SU-DHL-6 (cell line): Measurements from ENCODE around the gene KRT17.

ENCODE experiments used
- H2AFZ ChIP-seq: fragments of 200-600 bp; sonication (generic); 2 replicates; pipeline ENCODE4 v1.6.1; 2014; ENCODE audit warnings: low read depth, mild to moderate bottlenecking, moderate library complexity, mixed read lengths, antibody characterized with exemption, low read length; ENCODE audit not compliant: severe bottlenecking
- H3F3A ChIP-seq: fragments of 200-600 bp; shearing (Covaris generic); 2 replicates; pipeline ENCODE4 v1.6.0; 2016; ENCODE audit warnings: antibody characterized with exemption, mild to moderate bottlenecking; ENCODE audit not compliant: insufficient read depth
- H3K27ac ChIP-seq: fragments of 200-600 bp; sonication (generic); 2 replicates; pipeline ENCODE4 v1.5.1; 2016; ENCODE audit warnings: low read depth, mild to moderate bottlenecking, low read length, moderate library complexity, mixed read lengths
- H3K27me3 ChIP-seq: fragments of 200-600 bp; sonication (generic), shearing (Covaris generic); 2 replicates; pipeline ENCODE4 v1.6.0; 2014; ENCODE audit warnings: mild to moderate bottlenecking, low read length
- H3K36me3 ChIP-seq: fragments of 200-600 bp; sonication (generic); 2 replicates; pipeline ENCODE4 v1.6.1; 2014; ENCODE audit warnings: mild to moderate bottlenecking, low read length, mixed read lengths
- H3K4me2 ChIP-seq: fragments of 300-600, 200-600 bp; shearing (Covaris generic), sonication (generic); 2 replicates; pipeline ENCODE4 v1.6.0; 2014; ENCODE audit warnings: low read length, low read depth, mild to moderate bottlenecking; ENCODE audit not compliant: poor library complexity, severe bottlenecking
- H3K4me3 ChIP-seq: fragments of 200-600 bp; sonication (generic); 2 replicates; pipeline ENCODE4 v1.5.1; 2014; ENCODE audit warnings: antibody characterized with exemption, low read length, mild to moderate bottlenecking, mixed read lengths; ENCODE audit not compliant: insufficient read depth, poor library complexity, severe bottlenecking
- H3K79me2 ChIP-seq: fragments of 200-600 bp; sonication (generic); 2 replicates; pipeline ENCODE4 v1.6.1; 2014; ENCODE audit warnings: mild to moderate bottlenecking, low read length, moderate library complexity; ENCODE audit not compliant: insufficient read depth
- H3K9ac ChIP-seq: fragments of 200-600 bp; sonication (generic); 2 replicates; pipeline ENCODE4 v1.7.0; 2014; ENCODE audit warnings: mild to moderate bottlenecking, low read length
- H3K9me2 ChIP-seq: fragments of 200-600 bp; sonication (generic); replicated peaks from 2 replicates; pipeline ENCODE4 v1.6.1; 2014; ENCODE audit warnings: low read length; ENCODE audit not compliant: insufficient read depth
- H3K9me3 ChIP-seq: fragments of 200-600 bp; sonication (generic); 2 replicates; pipeline ENCODE4 v1.6.1; 2014; ENCODE audit warnings: low read length, mixed read lengths; ENCODE audit not compliant: insufficient read depth
- H4K20me1 ChIP-seq: fragments of 200-600 bp; sonication (generic); 2 replicates; pipeline ENCODE4 v1.6.1; 2014; ENCODE audit warnings: low read depth, mild to moderate bottlenecking, antibody characterized with exemption, low read length, moderate library complexity, mixed read lengths
- EZH2phosphoT487 ChIP-seq: fragments of 200-600 bp; sonication (generic), shearing (Covaris generic); conservative IDR thresholded peaks from 2 replicates; pipeline ENCODE4 v1.6.1; 2018; ENCODE audit warnings: mild to moderate bottlenecking, antibody characterized with exemption, low read length, moderate library complexity, mixed read lengths
- TF ChIP-seq, protein P1 (sequence below): fragments of 200-600 bp; sonication (generic); IDR thresholded peaks from one replicate; pipeline ENCODE4 v1.5.1; 2017; ENCODE audit warnings: antibody characterized with exemption, mild to moderate bottlenecking, low read length, moderate library complexity; ENCODE audit not compliant: insufficient read depth, poor library complexity, severe bottlenecking

The KRT17 gene

GRCh38 chr17:41653421-41653820, 29.0 kb upstream of the KRT17 start:
- TF ChIP-seq, protein P1, sequence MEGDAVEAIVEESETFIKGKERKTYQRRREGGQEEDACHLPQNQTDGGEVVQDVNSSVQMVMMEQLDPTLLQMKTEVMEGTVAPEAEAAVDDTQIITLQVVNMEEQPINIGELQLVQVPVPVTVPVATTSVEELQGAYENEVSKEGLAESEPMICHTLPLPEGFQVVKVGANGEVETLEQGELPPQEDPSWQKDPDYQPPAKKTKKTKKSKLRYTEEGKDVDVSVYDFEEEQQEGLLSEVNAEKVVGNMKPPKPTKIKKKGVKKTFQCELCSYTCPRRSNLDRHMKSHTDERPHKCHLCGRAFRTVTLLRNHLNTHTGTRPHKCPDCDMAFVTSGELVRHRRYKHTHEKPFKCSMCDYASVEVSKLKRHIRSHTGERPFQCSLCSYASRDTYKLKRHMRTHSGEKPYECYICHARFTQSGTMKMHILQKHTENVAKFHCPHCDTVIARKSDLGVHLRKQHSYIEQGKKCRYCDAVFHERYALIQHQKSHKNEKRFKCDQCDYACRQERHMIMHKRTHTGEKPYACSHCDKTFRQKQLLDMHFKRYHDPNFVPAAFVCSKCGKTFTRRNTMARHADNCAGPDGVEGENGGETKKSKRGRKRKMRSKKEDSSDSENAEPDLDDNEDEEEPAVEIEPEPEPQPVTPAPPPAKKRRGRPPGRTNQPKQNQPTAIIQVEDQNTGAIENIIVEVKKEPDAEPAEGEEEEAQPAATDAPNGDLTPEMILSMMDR: no peak
- TF ChIP-seq EZH2phosphoT487: no peak
- H3K4me3 ChIP-seq: no peak overlapping the region

GRCh38 chr17:41652461-41652970, 28.1 kb upstream of the KRT17 start:
- H3K4me2 ChIP-seq: no peak overlapping the region
- H3K9ac ChIP-seq: no peak overlapping the region
- no peaks in the 10 kb centered on the region for H3K9me2 ChIP-seq
- TF ChIP-seq, protein P1: no peak
- no peak for TF ChIP-seq EZH2phosphoT487
- peaks cover 4% of the 10 kb centered on the region; the same call in 1 of the 2 replicates for H3F3A ChIP-seq
- H3K9me3 ChIP-seq: no peaks in the 10 kb centered on the region
- H2AFZ ChIP-seq: no peak overlapping the region
- H3K36me3 ChIP-seq: no peaks in the 10 kb centered on the region
- H4K20me1 ChIP-seq: no peaks in the 10 kb centered on the region
- H3K4me3 ChIP-seq: no peak overlapping the region
- H3K27me3 ChIP-seq: no peaks in the 10 kb centered on the region
- no peak overlapping the region for H3K27ac ChIP-seq
- no peaks in the 10 kb centered on the region for H3K79me2 ChIP-seq

More at GRCh38 chr17:41653421-41653820, 29.0 kb upstream of the KRT17 start:
- Histone ChIP-seq H3K27ac (no peak overlapping the region), H3K36me3 (no peaks in the 10 kb centered on the region), H2AFZ (no peak overlapping the region), H3K9me2 (no peaks in the 10 kb centered on the region), H3K9ac (no peak overlapping the region), H4K20me1 (no peaks in the 10 kb centered on the region), H3K27me3 (no peaks in the 10 kb centered on the region), H3K79me2 (no peaks in the 10 kb centered on the region), H3K9me3 (no peaks in the 10 kb centered on the region), H3K4me2 (no peak overlapping the region), H3F3A (peaks cover 2% of the 10 kb centered on the region; the same call in 1 of the 2 replicates)

DNA sequence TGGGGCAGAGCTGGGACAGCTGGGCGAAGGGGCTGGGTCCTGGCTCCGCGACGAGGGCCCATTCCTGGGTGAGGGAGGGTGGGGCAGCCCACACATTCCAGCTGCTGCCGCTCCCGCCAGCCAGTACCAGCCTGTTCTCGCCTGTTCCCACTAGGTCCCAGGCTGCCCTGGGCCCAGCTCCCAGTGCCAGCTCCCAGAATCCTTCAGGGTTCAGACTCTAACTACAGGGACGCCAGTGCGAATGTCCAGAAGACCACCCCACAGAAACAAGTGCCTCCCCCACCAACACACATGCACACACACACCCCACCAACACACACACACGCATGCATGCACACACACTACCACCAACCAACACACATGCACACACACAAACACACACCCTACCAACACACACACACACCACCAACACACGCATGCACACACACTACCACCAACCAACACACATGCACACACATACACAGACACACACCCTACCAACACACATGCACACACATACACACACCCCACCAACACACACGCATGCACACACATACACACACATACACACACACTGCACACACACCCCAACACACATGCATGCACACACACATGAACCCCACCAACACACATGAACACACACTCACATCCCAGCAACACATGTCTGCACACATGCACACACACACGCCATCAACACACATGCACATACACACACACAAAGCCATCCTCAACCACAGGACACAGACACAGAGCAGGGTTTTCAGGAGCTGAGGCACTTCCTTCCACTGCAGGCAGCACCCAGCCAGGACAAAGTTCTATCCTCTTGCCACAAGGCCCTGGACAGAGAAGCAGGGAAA, 27.5 kb upstream of the KRT17 start:
- Histone ChIP-seq H3F3A (peaks cover 4% of the 10 kb centered on the region; the same call in 1 of the 2 replicates), H3K9me2 (no peaks in the 10 kb centered on the region), H4K20me1 (no peaks in the 10 kb centered on the region), H3K36me3 (no peaks in the 10 kb centered on the region), H3K9ac (no peak overlapping the region), H3K27ac (no peak overlapping the region), H3K79me2 (no peaks in the 10 kb centered on the region), H3K9me3 (no peaks in the 10 kb centered on the region), H3K4me3 (no peak overlapping the region), H3K27me3 (no peaks in the 10 kb centered on the region), H3K4me2 (no peak overlapping the region), H2AFZ (no peak overlapping the region)
- no peak for TF ChIP-seq EZH2phosphoT487
- TF ChIP-seq, protein P1: no peak
